Cardiac septum (tissue), 1 donor: ENCODE measurements around the gene ERCC2. TPM values are rescaled to one million over a fixed set of nuclear protein-coding genes. Genes with fewer than 3 reads are reported as not detected.
"Not testable (repeated sequence)": the region's sequence is repeated elsewhere in the genome, so short reads cannot be mapped to it uniquely, and the experiment has no call there.

Source experiments
- DNase-seq: peaks from one replicate; pipeline ENCODE4 v3.0.0-alpha.2; 2020; ENCODE audit warnings: low spot score
- intact Hi-C: fragments of 100-400 bp; cut with DNase I; formaldehyde crosslinking; loops from one replicate; pipeline ENCODE4 v1.14.0; 2022
- total RNA-seq: library from RNA; stranded (reverse); fragmentation: NEBNext Ultra II Directional; extraction: Animal tissue kit (Norgen Biotek cat#: 25700); gene quantifications from one replicate; pipeline ENCODE4 v1.2.1, GENCODE V29; 2021
- donor health status: DM: no; HTN: no; CAD: no.

The ERCC2 gene
- total RNA-seq, 1 donor from 2014 or later = 12.4 TPM

- intact Hi-C loops = loop anchor here (10.0 kb wide), 1 partner anchor 148 kb away; no protein-coding TSS in a partner anchor
- no peak for DNase-seq
These were observed 27.5 kb downstream of the ERCC2 start for GRCh38 chr19:45342911-45343310.

GRCh38 chr19:45340899-45341453, 29.4 kb downstream of the ERCC2 start:
- no peak for DNase-seq
- intact Hi-C loops = loop anchor here (10.0 kb wide), 1 partner anchor 146 kb away; no protein-coding TSS in a partner anchor

GRCh38 chr19:45340232-45340898, 30.0 kb downstream of the ERCC2 start, which contains the start of gene KLC3:
KLC3 (plus strand) TSS chr19:45340750; CDS start chr19:45345542, 4,792 bp downstream.
- intact Hi-C loops = loop anchor here (10.0 kb wide), 1 partner anchor 146 kb away; no protein-coding TSS in a partner anchor
- no peak for DNase-seq

GRCh38 chr19:45339629-45340028, 30.7 kb downstream of the ERCC2 start:
- intact Hi-C loops = loop anchor here (5.0 to 10.0 kb wide), 2 partner anchors 145 to 437 kb away; no protein-coding TSS in a partner anchor
- no peak for DNase-seq

DNA sequence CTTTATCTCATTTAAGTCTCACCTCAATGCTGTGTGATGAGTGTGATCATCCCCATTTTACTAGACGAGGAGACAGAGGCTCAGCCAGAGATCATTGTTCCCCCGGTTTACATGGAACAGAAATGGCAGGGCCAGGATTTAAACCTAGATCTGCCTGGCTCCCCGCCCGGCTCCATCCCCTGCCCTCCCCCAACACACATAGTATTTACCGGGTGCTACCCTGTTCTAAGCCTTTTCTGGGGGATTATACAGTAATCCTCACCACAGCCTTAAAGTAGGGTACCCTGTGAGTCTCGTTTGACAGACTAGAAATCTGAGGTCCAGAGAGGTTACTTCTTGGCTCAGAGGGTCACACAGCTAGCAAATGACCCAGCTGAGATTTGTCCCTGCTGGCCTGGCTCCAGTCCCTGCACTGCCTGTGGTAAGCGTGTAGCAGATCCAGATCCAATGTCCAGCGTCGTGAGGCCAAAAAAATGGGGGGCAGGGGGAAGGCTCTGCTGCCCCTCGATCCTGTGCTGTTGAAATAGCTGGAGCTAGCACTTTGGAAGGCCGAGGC, 33.6 kb downstream of the ERCC2 start:
- intact Hi-C loops = loop anchor here (5.0 kb wide), 1 partner anchor 434 kb away; no protein-coding TSS in a partner anchor
- no peak for DNase-seq

GRCh38 chr19:45334881-45335280, 35.5 kb downstream of the ERCC2 start:
- intact Hi-C loops = loop anchor here (5.0 kb wide), 1 partner anchor 433 kb away; no protein-coding TSS in a partner anchor
- DNase-seq = not testable (repeated sequence)

DNA sequence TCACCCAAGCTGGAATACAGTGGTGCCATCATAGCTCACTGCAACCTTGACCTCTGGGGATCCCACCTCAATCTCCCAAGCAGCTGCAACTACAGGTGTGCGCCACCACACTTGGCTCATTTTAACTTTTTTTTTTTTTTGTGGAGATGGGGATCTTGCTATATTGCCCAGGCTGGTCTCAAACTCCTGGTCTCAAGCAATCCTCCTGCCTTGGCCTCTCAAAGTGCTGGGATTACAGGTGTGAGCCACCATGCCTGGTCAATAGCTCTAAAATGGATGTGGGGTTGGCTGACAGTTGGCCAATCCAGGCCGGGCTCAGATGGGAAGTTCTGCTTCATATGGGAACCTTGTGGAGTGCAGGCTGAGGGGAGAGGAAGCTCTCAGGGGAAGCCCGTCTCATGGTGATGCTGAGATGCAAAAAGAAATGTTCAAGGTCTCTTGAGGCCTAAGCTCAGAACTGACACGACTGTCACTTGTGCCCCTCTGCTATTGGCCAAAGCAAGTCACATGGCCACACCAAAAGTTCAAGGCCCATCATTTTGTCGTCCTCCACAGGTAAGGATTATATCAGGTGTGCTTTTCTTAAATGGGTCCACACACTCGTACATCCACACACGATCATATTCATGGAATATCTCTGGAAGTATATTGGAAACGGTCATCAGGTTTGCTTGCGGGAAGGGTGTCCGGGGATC, 36.6 kb downstream of the ERCC2 start:
- DNase-seq = no peak
- intact Hi-C loops = no loop called here

DNA sequence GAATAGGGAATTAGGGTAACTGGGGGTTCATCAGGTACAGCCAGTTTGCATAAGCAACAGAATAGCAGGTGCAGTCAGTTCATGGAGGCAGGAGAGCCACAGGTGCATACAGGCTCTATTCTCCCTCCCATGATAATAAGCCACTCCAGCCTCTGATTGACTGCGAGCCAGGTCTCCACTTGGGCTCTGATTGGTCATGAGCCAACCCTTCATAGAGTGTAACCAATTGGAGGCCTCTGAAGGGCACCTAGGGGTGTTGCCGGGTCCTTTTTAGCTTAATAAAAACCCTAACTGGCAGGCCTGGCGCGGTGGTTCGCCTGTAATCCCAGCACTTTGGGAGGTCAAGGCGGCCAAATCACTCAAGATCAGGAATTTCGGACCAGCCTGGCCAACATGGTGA, 39.0 kb downstream of the ERCC2 start:
- intact Hi-C loops = no loop called here
- DNase-seq = no peak

DNA sequence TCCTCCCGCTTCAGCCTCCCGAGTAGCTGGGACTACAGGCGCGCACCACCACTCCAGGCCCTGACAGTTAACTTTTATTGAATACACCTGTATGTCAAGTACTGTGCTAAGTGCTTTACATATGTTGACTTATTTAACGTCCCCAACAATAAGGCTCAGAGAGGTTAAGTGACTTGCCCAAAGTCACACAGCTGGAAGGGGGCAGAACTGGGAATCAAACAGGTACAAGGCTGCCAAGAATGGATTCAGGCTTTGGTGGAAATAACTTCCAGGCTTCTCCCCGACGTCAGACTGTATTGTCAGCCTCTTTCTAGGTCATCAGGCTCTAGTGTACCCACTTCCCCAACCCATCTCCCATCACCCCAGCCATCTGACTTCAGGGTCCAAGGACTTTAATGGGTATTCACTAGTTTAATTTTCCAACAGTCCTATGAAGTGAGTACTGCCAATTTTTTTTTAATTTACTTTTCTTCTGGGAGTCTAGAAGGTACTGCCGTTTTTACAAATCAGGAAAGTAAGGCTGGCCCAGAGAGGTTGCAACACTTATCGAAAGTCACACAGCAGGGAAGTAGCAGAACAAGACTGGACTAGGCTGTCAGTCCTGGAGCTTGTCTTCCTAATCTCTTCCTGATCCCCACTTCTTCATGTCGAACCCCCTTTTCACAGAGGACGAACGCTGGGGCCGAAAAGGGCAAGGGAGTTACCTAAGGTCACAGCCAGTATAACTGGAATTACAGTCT, 42.8 kb downstream of the ERCC2 start:
- DNase-seq = no peak
- intact Hi-C loops = loop anchor here (5.0 kb wide), 1 partner anchor 75 kb away; the partner anchor contains the start of gene MARK4

GRCh38 chr19:45324349-45324907, 45.9 kb downstream of the ERCC2 start:
- intact Hi-C loops = no loop called here
- DNase-seq = no peak

GRCh38 chr19:45323671-45324081, 46.7 kb downstream of the ERCC2 start:
- intact Hi-C loops = loop anchor here (2.0 kb wide), 1 partner anchor 29 kb away; no protein-coding TSS in a partner anchor
- peak; percentile 89 for DNase-seq

GRCh38 chr19:45322744-45323281, 47.6 kb downstream of the ERCC2 start, which contains the start of gene CKM:
CKM (minus strand) TSS chr19:45322875; CDS start chr19:45319713, 3,162 bp downstream.
- DNase-seq = peak; percentile 85
- intact Hi-C loops = loop anchor here (2.0 kb wide), 1 partner anchor 28 kb away; no protein-coding TSS in a partner anchor

DNA sequence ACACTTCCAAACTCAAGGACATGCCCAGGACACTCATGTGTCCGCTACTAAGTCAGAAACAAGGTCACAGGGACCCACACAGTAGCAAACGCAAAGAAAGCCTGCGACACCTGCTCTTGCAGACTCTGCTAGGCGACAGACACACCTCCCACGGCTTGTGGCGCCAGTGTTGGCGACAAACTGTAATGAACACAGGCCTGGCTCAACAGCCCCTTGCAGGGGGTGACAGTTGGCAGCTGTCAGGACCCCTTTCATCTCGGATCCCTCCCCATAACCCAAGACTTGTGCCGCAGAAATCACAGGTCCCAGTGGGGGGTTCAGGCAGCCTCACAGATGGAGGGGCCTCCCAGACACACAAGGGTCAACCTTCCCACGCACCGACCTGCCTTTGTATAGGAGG, 48.1 kb downstream of the ERCC2 start:
- intact Hi-C loops = loop anchor here (2.0 kb wide), 1 partner anchor 28 kb away; no protein-coding TSS in a partner anchor
- DNase-seq = no peak

GRCh38 chr19:45321848-45322247, 48.5 kb downstream of the ERCC2 start:
- intact Hi-C loops = loop anchor here (2.0 kb wide), 1 partner anchor 27 kb away; no protein-coding TSS in a partner anchor
- peak; percentile 83 for DNase-seq

DNA sequence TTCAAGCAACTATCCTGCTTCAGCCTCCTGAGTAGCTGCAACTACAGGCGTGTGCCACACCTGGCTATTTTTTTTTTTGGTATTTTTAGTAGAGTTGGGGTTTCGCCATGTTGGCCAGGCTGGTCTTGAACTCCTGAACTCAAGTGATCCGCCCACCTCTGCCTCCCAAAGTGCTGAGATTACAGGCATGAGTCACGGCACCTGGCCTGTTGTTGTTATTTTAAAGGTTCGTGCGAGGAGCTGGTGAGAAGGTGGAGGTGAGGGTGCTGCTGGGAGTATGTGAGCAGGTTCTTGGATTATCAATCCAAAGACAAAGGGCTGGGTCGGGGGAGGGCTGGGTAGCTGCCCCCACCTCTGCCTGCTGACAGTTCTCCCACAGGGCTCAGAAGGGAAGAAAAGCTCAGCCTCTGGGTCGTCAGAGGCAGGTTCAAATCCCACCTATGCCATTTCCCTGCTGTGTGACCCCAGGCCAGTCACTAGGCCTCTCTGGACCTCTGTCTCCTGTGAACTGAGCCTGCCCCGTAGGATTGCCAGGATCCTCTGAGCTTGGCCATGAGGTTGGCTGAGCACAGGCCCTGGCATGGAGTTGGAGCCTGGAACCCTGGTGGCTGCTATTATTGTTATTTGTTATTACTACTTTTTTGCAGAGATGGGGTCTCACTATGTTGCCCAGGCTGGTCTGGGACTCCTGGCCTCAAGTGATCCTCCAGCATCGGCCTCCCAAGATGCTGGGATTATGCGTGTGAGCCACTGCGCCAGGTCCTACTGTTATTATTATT, 49.2 kb downstream of the ERCC2 start:
- intact Hi-C loops = no loop called here
- DNase-seq = no peak

- intact Hi-C loops = no loop called here
- DNase-seq = no peak
These were observed 55.1 kb downstream of the ERCC2 start for GRCh38 chr19:45315304-45315703.

DNA sequence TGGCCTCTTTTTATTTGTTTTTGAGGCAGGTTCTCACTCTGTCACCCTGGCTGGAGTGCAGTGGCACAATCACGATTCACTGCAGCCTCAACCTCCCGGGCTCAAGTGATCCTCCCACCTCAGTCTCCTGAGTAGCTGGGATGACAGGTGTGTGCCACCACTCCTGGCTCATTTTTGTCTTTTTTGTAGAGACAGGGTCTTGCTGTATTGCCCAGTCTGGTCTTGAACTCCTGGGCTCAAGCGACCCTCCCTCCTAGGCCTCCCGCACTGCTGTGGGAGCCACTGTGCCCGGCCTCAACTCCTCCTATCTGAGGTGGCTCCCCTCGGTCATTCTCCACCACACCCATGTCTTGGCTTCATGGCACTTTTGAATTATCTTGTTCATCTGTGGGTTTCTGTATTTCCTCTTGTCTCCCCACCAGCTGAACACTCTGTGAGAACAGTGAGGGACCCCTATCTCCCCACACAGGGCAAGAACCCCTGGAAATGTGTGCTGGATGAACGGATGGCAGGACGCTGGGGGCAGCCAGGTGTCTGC, 55.6 kb downstream of the ERCC2 start:
- no peak for DNase-seq
- intact Hi-C loops = no loop called here
